ENCODE measurements around the gene CHD3. TPM values are rescaled to one million over a fixed set of nuclear protein-coding genes. Genes with fewer than 3 reads are reported as not detected.
A peak's percentile ranks its signal among the peaks of the same experiment; 100 is the strongest.

Gene CHD3
- total and polyA plus RNA-seq, 2 donors (not counting 3 experiments of a cell fraction or from before 2014, with no cell fraction given), result 102 to 185 TPM

- peak overlapping the region; percentile 82 for H3K9ac ChIP-seq (replicated peaks; ENCODE audit: extremely low read depth, insufficient read depth, low read length)
- intact Hi-C loops (cut with micrococcal nuclease), result loop anchor here (1.0 to 5.0 kb wide), 8 partner anchors 25 to 267 kb away; partner anchors contain the start of genes ALOXE3, CNTROB, KDM6B and NAA38
- peak overlapping the region in 2 of 3 experiments; percentile 50 to 76 for H3K4me3 ChIP-seq (replicated peaks in 1 of 3; ENCODE audit: insufficient read depth in 1 of 3, low read depth in 1 of 3, low read length in 3 of 3)
- FAIRE-seq, result peak; percentile 94
- peak; percentile 100 for DNase-seq (ENCODE audit: low read depth, low spot score)
- H3K9me1 ChIP-seq (replicated peaks; ENCODE audit: control insufficient read depth, extremely low read depth, insufficient read depth, low read length), result no peaks in the 10 kb centered on the region
- ChIA-PET CTCF (no interaction called here), POLR2A (no interaction called here)
- H3K79me2 ChIP-seq (ENCODE audit: control insufficient read depth, insufficient read depth, low read length), result peaks cover 32% of the 10 kb centered on the region
- TF ChIP-seq POLR2AphosphoS5 (IDR thresholded peaks at IDR 0.05; ENCODE audit: insufficient read depth, low read depth, low read length), result peak; percentile 91
- TF ChIP-seq GATA2 (IDR thresholded peaks at IDR 0.05; ENCODE audit: insufficient read depth, insufficient read length, low read depth, low read length), result peak; percentile 96
- TF ChIP-seq POLR2A (IDR thresholded peaks at IDR 0.05; ENCODE audit: low read depth, low read length), result peak; percentile 74
- TF ChIP-seq CTCF (IDR thresholded peaks at IDR 0.05; ENCODE audit: extremely low read depth in 1 of 2, insufficient read depth in 1 of 2, low read depth in 1 of 2, low read length in 2 of 2), result no peak
- peak overlapping the region; percentile 95 for H3K4me2 ChIP-seq (ENCODE audit: insufficient read depth, low read length)
- no peaks in the 10 kb centered on the region for H4K20me1 ChIP-seq (replicated peaks; ENCODE audit: control insufficient read depth, extremely low read depth, insufficient read depth, low read length)
- H3K27me3 ChIP-seq (ENCODE audit: control insufficient read depth in 2 of 2, insufficient read depth in 2 of 2, low read length in 2 of 2), result no peaks in the 10 kb centered on the region
- H3K4me1 ChIP-seq (ENCODE audit: control insufficient read depth, extremely low read depth, insufficient read depth, low read length), result peaks cover 42% of the 10 kb centered on the region
- no peaks in the 10 kb centered on the region for H3K9me3 ChIP-seq (replicated peaks; ENCODE audit: control insufficient read depth, insufficient read depth, low read length)
- peak overlapping the region; percentile 94 for H3K27ac ChIP-seq (ENCODE audit: insufficient read depth, low read depth, low read length)
- peaks cover 10 to 15% of the 10 kb centered on the region in 2 experiments for H3K36me3 ChIP-seq (ENCODE audit: control insufficient read depth in 2 of 2, extremely low read depth in 1 of 2, insufficient read depth in 2 of 2, low read length in 2 of 2)
- peak overlapping the region; percentile 46 for H2AFZ ChIP-seq (ENCODE audit: low read depth, low read length)
- BruUV-seq (replicated peaks), result no TSS peak
- dilution Hi-C loops (cut with MboI; ENCODE audit: extremely low pct_ligation_motif_present, low sequenced_read_pairs), result no loop called here
Observed at GRCh38 chr17:7887482-7888183, 956 bp upstream of the CHD3 start.
